Measurements from ENCODE around the gene NKTR. TPM values are rescaled to one million over a fixed set of nuclear protein-coding genes. Genes with fewer than 3 reads are reported as not detected.

NKTR gene
- total RNA-seq, 4 donors from 2014 or later, result 119 to 361 (median 164) TPM

DNA sequence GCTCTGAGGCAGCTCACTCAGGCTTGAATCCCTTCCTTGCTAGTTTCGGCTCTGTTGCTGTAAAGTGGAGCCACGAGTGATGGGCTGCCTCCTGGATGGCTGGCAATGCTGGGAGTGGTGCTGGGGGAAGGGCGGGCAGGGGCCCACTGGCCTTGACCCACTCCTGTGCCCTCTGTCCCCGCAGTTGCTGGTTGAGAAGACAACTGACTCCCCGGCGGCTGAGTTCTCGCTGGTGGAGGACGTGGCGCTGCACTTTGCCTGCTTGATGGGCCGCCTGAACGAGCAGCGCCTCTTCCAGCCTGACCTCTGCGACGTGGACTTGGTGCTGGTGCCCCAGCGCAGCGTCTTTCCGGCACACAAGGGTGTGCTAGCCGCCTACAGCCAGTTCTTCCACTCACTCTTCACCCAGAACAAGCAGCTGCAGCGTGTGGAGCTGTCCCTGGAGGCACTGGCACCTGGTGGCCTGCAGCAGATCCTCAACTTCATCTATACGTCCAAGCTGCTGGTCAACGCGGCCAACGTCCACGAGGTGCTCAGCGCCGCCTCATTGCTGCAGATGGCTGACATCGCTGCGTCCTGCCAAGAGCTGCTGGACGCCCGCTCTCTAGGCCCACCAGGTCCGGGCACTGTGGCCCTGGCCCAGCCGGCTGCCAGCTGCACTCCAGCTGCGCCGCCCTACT, 57.7 kb downstream of the NKTR start:
- Histone ChIP-seq H3K4me3 (no peak overlapping the region), H3K27me3 (no peaks in the 10 kb centered on the region), H3K4me1 (peaks cover 0 to 8% of the 10 kb centered on the region in 2 donors), H3K27ac (no peak overlapping the region), H3K36me3 (no peaks in the 10 kb centered on the region), H3K9me3 (no peaks in the 10 kb centered on the region)
- DNase-seq, result no peak
- TF ChIP-seq POLR2A (IDR thresholded peaks at IDR 0.05), result no peak
- TF ChIP-seq, protein P1, sequence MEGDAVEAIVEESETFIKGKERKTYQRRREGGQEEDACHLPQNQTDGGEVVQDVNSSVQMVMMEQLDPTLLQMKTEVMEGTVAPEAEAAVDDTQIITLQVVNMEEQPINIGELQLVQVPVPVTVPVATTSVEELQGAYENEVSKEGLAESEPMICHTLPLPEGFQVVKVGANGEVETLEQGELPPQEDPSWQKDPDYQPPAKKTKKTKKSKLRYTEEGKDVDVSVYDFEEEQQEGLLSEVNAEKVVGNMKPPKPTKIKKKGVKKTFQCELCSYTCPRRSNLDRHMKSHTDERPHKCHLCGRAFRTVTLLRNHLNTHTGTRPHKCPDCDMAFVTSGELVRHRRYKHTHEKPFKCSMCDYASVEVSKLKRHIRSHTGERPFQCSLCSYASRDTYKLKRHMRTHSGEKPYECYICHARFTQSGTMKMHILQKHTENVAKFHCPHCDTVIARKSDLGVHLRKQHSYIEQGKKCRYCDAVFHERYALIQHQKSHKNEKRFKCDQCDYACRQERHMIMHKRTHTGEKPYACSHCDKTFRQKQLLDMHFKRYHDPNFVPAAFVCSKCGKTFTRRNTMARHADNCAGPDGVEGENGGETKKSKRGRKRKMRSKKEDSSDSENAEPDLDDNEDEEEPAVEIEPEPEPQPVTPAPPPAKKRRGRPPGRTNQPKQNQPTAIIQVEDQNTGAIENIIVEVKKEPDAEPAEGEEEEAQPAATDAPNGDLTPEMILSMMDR (IDR thresholded peaks at IDR 0.05), result no peak
- intact Hi-C loops (cut with DNase I; ENCODE audit: low total_unique reads), result loop anchor here (10.0 kb wide), 1 partner anchor 53 kb away; the partner anchor contains the start of gene NKTR

DNA sequence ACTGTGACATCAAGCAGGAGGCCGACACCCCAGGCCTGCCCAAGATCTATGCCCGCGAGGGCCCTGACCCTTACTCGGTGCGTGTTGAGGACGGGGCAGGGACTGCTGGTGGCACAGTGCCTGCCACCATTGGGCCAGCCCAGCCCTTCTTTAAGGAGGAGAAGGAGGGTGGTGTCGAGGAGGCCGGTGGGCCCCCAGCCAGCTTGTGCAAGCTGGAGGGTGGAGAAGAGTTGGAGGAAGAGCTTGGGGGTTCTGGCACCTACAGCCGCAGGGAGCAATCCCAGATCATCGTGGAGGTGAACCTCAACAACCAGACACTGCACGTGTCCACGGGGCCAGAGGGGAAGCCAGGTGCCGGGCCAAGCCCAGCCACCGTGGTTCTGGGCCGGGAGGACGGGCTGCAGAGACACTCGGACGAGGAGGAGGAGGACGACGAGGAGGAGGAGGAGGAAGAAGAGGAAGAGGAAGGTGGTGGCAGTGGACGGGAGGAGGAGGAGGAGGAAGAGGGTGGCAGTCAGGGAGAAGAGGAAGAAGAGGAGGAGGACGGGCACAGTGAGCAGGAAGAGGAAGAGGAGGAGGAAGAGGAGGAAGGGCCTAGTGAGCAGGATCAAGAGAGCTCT, 58.4 kb downstream of the NKTR start:
- no peak overlapping the region for H3K27ac ChIP-seq
- no peaks in the 10 kb centered on the region for H3K9me3 ChIP-seq
- DNase-seq, result no peak
- TF ChIP-seq POLR2A (IDR thresholded peaks at IDR 0.05), result no peak
- TF ChIP-seq, protein P1 (IDR thresholded peaks at IDR 0.05), result no peak
- no peaks in the 10 kb centered on the region for H3K36me3 ChIP-seq
- no peak overlapping the region for H3K4me3 ChIP-seq
- H3K4me1 ChIP-seq, result peaks cover 0 to 8% of the 10 kb centered on the region in 2 donors
- intact Hi-C loops (cut with DNase I; ENCODE audit: low total_unique reads), result loop anchor here (10.0 kb wide), 1 partner anchor 54 kb away; the partner anchor contains the start of gene NKTR
- no peaks in the 10 kb centered on the region for H3K27me3 ChIP-seq

DNA sequence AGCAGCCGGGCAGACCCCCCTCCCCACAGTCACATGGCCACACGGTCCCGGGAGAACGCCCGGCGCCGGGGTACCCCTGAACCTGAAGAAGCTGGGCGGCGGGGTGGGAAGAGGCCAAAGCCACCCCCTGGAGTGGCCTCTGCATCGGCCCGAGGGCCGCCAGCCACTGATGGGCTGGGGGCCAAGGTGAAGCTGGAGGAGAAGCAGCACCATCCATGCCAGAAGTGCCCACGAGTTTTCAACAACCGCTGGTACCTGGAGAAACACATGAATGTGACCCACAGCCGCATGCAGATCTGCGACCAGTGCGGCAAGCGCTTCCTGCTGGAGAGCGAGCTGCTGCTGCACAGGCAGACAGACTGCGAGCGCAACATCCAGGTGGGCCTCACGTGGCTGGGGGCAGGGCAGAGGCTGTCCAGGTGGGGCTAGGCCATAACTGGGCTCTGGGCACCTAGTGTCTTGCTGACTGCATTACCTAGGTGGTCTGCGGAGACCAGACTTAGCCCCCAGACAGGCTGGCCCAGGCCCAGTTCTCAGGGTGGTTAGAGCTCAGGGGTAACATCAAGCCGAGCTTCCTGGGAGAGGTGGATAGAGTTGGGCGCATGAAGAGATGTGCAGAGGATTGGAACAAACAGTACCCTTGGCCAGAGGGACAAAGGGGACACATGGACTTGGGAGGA, 59.1 kb downstream of the NKTR start:
- peaks cover 0 to 8% of the 10 kb centered on the region in 2 donors for H3K4me1 ChIP-seq
- intact Hi-C loops (cut with DNase I; ENCODE audit: low total_unique reads), result loop anchor here (10.0 kb wide), 1 partner anchor 55 kb away; the partner anchor contains the start of gene NKTR
- H3K27me3 ChIP-seq, result no peaks in the 10 kb centered on the region
- no peak for TF ChIP-seq POLR2A (IDR thresholded peaks at IDR 0.05)
- no peak for DNase-seq
- no peak overlapping the region for H3K4me3 ChIP-seq
- peak overlapping the region in 1 of 2 donors; percentile 11 for H3K27ac ChIP-seq
- no peaks in the 10 kb centered on the region for H3K9me3 ChIP-seq
- H3K36me3 ChIP-seq, result no peaks in the 10 kb centered on the region

DNA sequence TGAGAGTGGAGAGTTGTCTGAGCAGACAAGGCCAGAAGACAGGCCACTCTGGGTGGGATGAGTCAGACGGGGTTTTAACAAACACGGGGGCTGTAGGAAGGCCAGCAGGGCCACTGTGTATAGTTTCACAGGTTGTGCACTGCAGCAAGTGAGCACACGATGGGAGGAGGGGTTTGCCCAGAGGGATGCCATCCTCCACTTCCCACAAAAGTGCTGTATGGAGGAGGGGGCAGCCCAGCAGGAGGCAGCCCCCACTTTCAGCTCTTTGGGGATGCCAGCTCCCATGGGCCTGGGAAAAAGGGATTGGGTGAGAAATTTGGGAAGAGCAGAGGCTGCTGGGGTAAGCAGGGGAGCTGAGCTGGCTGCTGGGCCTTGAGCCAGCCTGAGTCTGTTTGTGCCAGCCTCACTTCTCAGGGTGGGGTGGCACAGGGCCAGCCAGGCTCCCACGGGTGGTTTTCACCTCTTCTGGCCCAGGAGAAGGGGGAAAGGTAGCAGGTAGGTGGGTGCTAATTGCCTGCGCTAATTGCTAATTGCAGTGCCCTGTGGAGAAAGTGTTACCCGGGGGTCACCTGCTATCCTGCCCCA, 59.7 kb downstream of the NKTR start:
- no peaks in the 10 kb centered on the region for H3K9me3 ChIP-seq
- intact Hi-C loops (cut with DNase I; ENCODE audit: low total_unique reads), result no loop called here
- TF ChIP-seq POLR2A (IDR thresholded peaks at IDR 0.05), result no peak
- TF ChIP-seq, protein P1 (IDR thresholded peaks at IDR 0.05), result no peak
- DNase-seq, result no peak
- H3K4me3 ChIP-seq, result no peak overlapping the region
- peak overlapping the region in 1 of 2 donors; percentile 11 for H3K27ac ChIP-seq
- H3K4me1 ChIP-seq, result peaks cover 0 to 8% of the 10 kb centered on the region in 2 donors
- H3K36me3 ChIP-seq, result no peaks in the 10 kb centered on the region
- H3K27me3 ChIP-seq, result no peaks in the 10 kb centered on the region

DNA sequence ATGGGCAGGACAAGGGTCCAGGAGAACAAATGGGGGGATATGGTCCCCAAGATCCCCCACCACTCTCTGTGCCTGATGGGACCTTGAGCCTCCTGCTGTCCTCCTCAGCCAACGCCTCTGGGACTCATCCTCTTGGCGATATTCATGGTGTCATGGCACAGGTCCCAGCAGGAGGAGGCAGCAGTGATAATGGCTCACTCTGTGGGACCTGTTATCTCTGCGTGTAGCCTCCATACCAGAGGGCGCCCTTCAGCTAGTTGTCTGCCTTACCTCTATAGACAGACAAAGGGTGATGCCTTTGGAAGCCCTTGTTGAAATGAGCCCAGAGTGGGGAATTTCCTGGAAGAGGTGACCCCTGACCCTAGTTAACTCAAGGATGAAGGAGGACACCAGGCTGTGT, 60.4 kb downstream of the NKTR start:
- no peak overlapping the region for H3K4me3 ChIP-seq
- H3K27me3 ChIP-seq, result no peaks in the 10 kb centered on the region
- no peaks in the 10 kb centered on the region for H3K9me3 ChIP-seq
- no peak for DNase-seq
- no peaks in the 10 kb centered on the region for H3K36me3 ChIP-seq
- peaks cover 0 to 4% of the 10 kb centered on the region in 2 donors for H3K4me1 ChIP-seq
- intact Hi-C loops (cut with DNase I; ENCODE audit: low total_unique reads), result no loop called here
- TF ChIP-seq, protein P1 (IDR thresholded peaks at IDR 0.05), result no peak
- TF ChIP-seq POLR2A (IDR thresholded peaks at IDR 0.05), result no peak
- H3K27ac ChIP-seq, result no peak overlapping the region
